ENCODE data around the gene ADAMTS2. TPM values are rescaled to one million over a fixed set of nuclear protein-coding genes. Genes with fewer than 3 reads are reported as not detected.

The ADAMTS2 gene
- total and polyA plus RNA-seq, 2 donors from 2014 or later, result 2.0 to 13.6 TPM

- Histone ChIP-seq H3K9ac (ENCODE audit: low read length in 3 of 3) (no peak overlapping the region), H3K4me1 (ENCODE audit: control insufficient read depth in 2 of 3, insufficient read depth in 2 of 3, low read depth in 1 of 3, low read length in 3 of 3) (peaks cover 0 to 12% (median 0%) of the 10 kb centered on the region in 3 donors), H3K36me3 (ENCODE audit: control insufficient read depth in 2 of 3, insufficient read depth in 3 of 3, low read length in 3 of 3) (no peaks in the 10 kb centered on the region), H3K27ac (ENCODE audit: low read depth in 2 of 2, low read length in 2 of 2) (peak overlapping the region; percentile 43 to 63), H3K27me3 (ENCODE audit: control insufficient read depth, insufficient read depth, low read length) (no peaks in the 10 kb centered on the region), H3K4me3 (ENCODE audit: low read length in 3 of 3) (no peak overlapping the region), H3K9me3 (ENCODE audit: control insufficient read depth in 2 of 3, insufficient read depth in 1 of 3, low read length in 3 of 3) (no peaks in the 10 kb centered on the region)
- DNase-seq, result peak in 1 of 5 donors; percentile 62
- FAIRE-seq, result no peak
- no peak for TF ChIP-seq CTCF (IDR thresholded peaks at IDR 0.05; ENCODE audit: borderline replicate concordance, extremely low read depth, insufficient read depth)
- intact Hi-C loops (cut with DNase I), result no loop called here
Observed at GRCh38 chr5:179274321-179275315, 70.6 kb downstream of the ADAMTS2 start.

GRCh38 chr5:179273441-179274145 is 71.7 kb downstream of the ADAMTS2 start:
- H3K9me3 ChIP-seq (ENCODE audit: control insufficient read depth in 2 of 3, insufficient read depth in 1 of 3, low read length in 3 of 3), result no peaks in the 10 kb centered on the region
- no peak overlapping the region for H3K27ac ChIP-seq (ENCODE audit: low read depth in 2 of 2, low read length in 2 of 2)
- DNase-seq, result peak in 2 of 5 donors; percentile 28 to 41
- intact Hi-C loops (cut with DNase I), result no loop called here
- no peak overlapping the region for H3K4me3 ChIP-seq (ENCODE audit: low read length in 3 of 3)
- no peak for FAIRE-seq
- H3K4me1 ChIP-seq (ENCODE audit: control insufficient read depth in 2 of 3, insufficient read depth in 2 of 3, low read depth in 1 of 3, low read length in 3 of 3), result peaks cover 0 to 12% (median 0%) of the 10 kb centered on the region in 3 donors
- no peak for TF ChIP-seq CTCF (IDR thresholded peaks at IDR 0.05; ENCODE audit: borderline replicate concordance, extremely low read depth, insufficient read depth)
- H3K36me3 ChIP-seq (ENCODE audit: control insufficient read depth in 2 of 3, insufficient read depth in 3 of 3, low read length in 3 of 3), result no peaks in the 10 kb centered on the region
- H3K9ac ChIP-seq (ENCODE audit: low read length in 3 of 3), result no peak overlapping the region
- H3K27me3 ChIP-seq (ENCODE audit: control insufficient read depth, insufficient read depth, low read length), result no peaks in the 10 kb centered on the region

- no peaks in the 10 kb centered on the region for H3K9me3 ChIP-seq (ENCODE audit: control insufficient read depth in 2 of 3, insufficient read depth in 1 of 3, low read length in 3 of 3)
- FAIRE-seq, result no peak
- H3K27ac ChIP-seq (ENCODE audit: low read depth in 2 of 2, low read length in 2 of 2), result no peak overlapping the region
- TF ChIP-seq CTCF (IDR thresholded peaks at IDR 0.05; ENCODE audit: borderline replicate concordance, extremely low read depth, insufficient read depth), result no peak
- H3K27me3 ChIP-seq (ENCODE audit: control insufficient read depth, insufficient read depth, low read length), result no peaks in the 10 kb centered on the region
- intact Hi-C loops (cut with DNase I), result no loop called here
- H3K36me3 ChIP-seq (ENCODE audit: control insufficient read depth in 2 of 3, insufficient read depth in 3 of 3, low read length in 3 of 3), result no peaks in the 10 kb centered on the region
- H3K9ac ChIP-seq (ENCODE audit: low read length in 3 of 3), result no peak overlapping the region
- DNase-seq, result peak in 1 of 5 donors; percentile 57
- H3K4me1 ChIP-seq (ENCODE audit: control insufficient read depth in 2 of 3, insufficient read depth in 2 of 3, low read depth in 1 of 3, low read length in 3 of 3), result peaks cover 0 to 12% (median 0%) of the 10 kb centered on the region in 3 donors
- no peak overlapping the region for H3K4me3 ChIP-seq (ENCODE audit: low read length in 3 of 3)
Observed at GRCh38 chr5:179273073-179273435, 72.2 kb downstream of the ADAMTS2 start.

All from kidney (tissue), 14 donors.